HPDE6-E6E7 (cell line): Measurements from ENCODE around the gene ERCC6.

Experiments used
- DNase-seq: peaks from one replicate; pipeline ENCODE4 v3.0.0; 2011; ENCODE audit warnings: missing footprints; ENCODE audit errors: extremely low spot score

Gene ERCC6

GRCh38 chr10:49549640-49550346 is 10.9 kb upstream of the ERCC6 start:
- DNase-seq: no peak

DNA sequence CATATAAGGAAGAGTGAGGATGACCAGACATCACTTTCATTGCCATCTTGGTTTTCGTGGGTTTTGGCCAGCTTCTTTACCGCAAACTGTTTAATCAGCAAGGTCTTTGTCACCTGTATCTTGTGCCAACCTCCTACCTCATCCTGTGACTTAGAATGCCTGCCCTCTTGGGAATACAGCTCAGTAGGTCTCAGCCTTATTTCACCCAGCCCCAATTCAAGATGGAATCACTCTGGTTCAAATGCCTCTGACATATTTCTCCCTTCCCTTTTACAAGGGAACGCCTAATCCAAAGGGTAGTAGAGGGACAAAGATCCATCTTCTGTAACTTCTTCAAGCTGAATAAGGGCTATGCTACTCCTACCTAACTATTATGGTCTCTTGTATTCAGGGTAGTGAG is 4.7 kb upstream of the ERCC6 start:
- no peak for DNase-seq

DNA sequence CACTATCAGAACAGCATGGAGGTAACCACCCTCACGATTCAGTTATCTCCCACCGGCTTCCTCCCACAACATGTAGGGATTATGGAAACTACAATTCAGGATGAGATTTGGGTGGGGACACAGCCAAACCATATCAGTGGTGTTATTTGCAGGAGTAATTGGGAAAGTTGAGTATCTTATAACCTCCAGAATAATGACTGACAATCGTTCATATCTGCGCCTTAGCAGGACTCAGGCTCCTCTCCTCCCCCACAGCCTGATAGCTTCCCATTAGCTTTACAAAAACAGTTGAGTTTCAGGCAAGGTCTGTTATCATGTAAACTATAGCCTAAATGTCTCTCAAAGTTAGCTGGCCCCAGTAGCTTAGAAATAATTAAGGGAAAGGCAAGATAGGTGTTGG is 3.4 kb upstream of the ERCC6 start:
- no peak for DNase-seq

DNA sequence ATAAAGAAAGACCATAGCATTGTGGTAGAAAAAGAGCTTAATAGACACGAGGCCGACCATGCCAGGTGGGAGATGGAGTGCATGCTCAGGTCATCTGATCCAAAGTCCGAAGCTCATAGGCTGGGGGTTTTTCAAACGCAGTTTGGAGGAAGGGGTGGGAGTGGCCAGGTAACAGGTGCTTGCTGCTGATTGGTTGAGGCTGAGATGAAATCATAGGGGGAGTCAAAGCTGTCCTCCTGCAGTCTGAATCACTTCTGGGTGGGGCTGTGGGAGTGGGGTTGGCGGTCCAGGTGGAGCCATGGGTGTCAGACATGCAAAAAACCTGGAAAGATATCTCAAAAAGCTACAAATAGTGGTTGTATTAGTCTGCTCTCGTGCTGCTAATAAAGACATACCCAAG is 2.8 kb upstream of the ERCC6 start:
- DNase-seq: no peak

DNA sequence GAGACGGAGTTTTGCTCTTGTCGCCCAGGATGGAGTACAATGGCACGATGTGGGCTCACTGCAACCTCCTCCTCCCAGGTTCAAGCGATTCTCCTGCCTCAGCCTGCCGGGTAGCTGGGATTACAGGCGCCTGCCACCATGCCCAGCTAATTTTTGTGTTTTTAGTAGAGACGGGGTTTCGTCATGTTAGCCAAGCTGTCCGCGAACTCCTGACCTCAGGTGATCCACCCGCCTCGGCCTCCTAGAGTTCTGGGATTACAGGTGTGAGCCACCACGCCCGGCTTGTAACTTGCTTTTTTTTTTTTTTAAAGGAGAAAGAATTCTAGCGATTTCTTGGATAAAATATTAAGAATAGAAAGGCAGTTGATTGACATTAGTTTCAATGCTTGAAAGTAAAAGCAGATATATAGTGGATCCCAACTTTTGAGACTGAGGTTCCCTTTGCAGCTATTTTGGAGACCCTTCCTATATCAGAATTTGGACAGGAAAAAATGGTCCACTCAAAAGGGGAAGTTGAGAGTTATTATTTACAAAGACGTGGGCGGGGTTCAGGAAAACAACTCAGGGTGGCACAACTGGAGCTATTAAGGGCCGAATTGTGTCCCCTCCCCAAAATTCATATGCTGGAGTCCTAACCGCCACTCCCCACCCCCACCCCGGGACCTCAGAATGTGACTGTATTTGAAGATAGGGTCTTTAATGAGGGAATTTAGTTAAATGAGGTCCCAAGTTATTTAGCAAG is 1.3 kb upstream of the ERCC6 start:
- DNase-seq: no peak

DNA sequence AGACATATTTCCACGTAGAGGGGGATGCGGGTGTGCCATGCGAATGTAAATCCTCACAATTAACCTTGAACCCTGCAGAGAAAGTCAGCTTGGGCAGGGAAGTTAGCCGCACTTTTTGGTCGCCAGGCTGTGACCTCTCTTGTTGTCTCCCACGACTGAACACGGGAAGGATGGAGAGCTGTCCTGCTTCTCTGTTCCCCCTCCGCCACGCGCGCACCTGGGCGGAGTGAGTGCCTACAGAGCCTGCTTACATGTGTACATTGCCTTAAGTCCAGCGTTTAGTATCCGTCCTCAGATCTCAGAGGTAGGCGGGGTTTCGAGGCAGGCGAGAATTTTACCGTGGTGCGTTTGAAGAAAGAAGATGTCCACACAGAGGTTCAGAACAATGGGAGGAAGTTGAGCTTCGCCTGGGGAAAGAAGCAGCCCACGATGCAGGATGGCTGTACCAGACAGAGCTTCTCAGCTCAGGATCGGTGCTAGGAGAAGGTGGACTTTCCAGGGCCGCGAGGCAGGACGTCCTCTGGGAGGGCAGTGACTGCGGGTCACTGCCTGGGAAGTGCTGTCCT is 482 bp upstream of the ERCC6 start:
- DNase-seq: peak; percentile 60

GRCh38 chr10:49534670-49535381 is 4.1 kb downstream of the ERCC6 start:
- DNase-seq: no peak

- DNase-seq: no peak
These were observed 6.5 kb downstream of the ERCC6 start for GRCh38 chr10:49532461-49532860.

- no peak for DNase-seq
These were observed 9.9 kb downstream of the ERCC6 start for GRCh38 chr10:49528977-49529506.

DNA sequence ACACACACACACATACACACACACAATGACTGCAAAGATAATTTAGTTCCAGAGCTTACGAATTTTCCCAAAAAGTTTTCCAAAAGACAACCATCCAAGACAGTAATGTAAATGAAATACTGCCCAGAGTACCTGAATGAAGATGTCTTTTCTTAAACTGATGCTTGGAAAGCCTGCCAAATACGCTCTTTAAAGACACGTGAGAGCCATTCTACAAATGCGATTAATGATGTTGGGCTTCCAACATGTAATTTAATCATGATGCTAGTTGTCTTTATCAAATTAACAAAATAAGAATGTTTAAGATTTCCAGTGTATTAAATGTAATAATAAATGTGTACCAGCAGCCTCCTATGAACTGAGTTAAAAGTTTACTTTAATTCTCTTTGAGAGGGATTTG is 11.1 kb downstream of the ERCC6 start:
- DNase-seq: no peak

DNA sequence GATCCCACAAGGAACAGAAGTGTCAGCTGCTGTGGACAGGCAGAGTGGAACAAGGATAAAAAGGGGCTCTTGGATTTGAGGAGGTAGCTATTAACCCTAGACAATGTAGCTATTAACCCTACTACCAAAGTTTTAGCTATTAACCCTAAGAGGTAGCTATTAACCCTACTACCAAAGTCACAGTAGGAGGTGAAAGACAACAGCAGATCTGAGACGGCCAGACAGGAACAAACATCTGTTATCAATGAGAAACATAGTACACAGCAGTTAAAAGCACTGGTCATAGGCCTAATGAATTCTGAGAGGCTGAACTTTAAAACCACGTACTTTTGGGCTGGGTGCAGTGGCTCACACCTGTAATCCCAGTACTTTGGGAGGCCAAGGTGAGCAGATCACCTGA is 11.9 kb downstream of the ERCC6 start:
- DNase-seq: no peak

- no peak for DNase-seq
These were observed 12.3 kb downstream of the ERCC6 start for GRCh38 chr10:49526619-49527018.

DNA sequence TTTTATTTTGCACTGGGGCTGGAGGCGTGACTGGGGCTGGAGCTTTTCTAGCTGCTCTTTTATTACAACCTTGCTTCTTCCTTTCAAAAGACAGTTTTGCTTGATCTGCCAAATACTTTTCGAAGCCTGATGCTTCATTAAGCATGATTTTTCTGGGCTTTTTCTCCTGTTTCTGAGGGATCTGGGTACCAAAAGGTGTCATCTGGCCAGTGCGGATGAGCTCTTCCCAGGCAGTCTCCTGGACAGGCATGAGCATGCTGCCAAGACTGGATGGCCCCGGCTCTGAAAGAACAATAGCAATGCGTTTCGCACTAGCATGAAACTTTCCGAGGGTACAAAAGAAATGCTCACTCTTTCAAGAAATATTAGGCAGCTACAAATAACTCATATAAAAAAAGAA is 14.4 kb downstream of the ERCC6 start:
- no peak for DNase-seq

GRCh38 chr10:49523301-49523700 is 15.6 kb downstream of the ERCC6 start:
- no peak for DNase-seq

GRCh38 chr10:49521062-49521461 is 17.9 kb downstream of the ERCC6 start:
- no peak for DNase-seq

DNA sequence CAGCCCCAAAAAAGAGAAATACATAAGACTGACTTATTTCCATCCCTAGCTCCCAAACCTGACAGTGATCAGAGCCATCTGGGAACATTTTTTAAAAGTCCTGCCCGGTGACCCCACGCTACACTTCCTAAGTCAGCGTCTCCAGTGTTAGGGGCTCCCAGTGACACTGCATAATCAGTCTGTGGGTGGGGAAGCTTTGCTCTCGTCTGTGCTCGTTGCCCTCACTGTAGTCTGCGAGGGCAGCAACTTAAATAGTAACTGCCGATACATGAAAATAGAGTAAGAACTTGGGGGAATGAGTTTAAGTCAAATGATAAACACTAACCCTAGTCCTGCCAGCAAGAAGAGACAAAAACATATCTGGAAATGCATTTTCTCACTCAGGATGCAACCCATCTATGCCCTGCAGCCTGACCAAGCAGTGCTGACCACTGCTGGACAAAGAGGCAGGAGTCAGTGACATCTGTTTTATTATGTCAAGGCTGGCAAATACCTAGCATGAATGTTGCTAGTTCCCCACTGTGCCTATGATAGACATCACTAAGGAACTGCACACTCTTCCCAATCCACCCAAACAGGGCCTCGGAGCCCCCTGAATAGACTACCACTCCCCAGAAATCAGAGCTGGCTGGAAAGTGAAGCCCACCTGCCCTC is 18.7 kb downstream of the ERCC6 start:
- no peak for DNase-seq

DNA sequence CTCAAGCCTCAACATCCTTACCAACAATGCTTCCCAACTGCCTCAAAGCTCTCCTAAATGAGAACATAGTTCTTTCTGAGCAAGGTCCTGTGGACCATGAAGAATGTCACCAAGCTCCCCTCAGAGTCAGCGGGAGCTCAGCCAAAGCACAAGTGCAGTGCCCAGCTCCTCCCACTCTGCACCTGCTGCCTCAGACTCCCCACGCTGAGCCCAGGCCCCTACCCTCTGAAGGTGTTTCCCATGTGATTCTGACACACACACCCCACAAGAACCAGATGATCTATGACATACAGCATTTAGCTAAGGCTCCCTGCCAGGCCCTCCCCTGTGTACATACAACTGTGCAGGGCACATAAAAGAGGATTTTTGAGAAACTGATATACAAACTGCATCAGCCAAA is 19.2 kb downstream of the ERCC6 start:
- no peak for DNase-seq

DNA sequence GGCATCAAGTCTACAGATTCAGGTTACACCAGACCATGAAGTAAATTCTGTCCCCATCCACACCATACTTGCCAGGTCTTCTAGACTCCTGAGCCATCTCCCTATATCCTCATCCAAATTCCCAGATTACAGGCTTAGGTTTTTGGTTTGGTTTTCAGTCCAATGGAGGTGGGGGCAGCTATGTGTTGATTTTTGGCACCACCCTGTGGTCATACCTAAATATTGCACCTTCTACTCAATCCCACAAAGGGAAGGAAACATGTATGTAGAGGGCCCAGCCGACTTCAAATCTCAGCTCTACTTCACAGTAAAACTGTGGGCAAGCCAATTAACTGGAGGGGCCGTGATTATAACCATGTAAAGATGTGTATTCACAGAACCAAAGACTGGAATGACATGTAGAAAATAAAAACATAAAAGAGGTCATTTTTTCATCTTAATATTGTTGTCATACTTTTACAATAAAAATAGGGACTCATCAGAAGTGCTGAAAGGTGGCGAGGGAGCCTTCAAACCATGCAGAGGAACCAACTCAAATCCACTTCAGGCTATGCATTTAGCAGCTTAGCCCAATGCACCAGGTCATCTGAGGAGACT is 19.8 kb downstream of the ERCC6 start:
- peak; percentile 50 for DNase-seq

GRCh38 chr10:49518566-49518965 is 20.4 kb downstream of the ERCC6 start:
- no peak for DNase-seq

- DNase-seq: no peak
These were observed 22.5 kb downstream of the ERCC6 start for GRCh38 chr10:49516216-49516970.
